HFF-Myc (cell line): ENCODE measurements around the gene PPARGC1A.

Source experiments
- DNase-seq: peaks from one replicate; pipeline ENCODE4 v3.0.0-alpha.2; 2011; ENCODE audit warnings: low read depth; ENCODE audit errors: extremely low read depth
- H3K4me3 ChIP-seq: replicated peaks from 2 replicates; pipeline ENCODE4 v1.5.1; 2011; ENCODE audit warnings: low read depth, mild to moderate bottlenecking, control low read depth, low read length
- CTCF ChIP-seq: IDR thresholded peaks from 2 replicates; pipeline ENCODE4 v1.5.1; 2012; ENCODE audit warnings: mild to moderate bottlenecking, low read depth, low read length, control low read depth; ENCODE audit errors: missing control alignments

The PPARGC1A gene

DNA sequence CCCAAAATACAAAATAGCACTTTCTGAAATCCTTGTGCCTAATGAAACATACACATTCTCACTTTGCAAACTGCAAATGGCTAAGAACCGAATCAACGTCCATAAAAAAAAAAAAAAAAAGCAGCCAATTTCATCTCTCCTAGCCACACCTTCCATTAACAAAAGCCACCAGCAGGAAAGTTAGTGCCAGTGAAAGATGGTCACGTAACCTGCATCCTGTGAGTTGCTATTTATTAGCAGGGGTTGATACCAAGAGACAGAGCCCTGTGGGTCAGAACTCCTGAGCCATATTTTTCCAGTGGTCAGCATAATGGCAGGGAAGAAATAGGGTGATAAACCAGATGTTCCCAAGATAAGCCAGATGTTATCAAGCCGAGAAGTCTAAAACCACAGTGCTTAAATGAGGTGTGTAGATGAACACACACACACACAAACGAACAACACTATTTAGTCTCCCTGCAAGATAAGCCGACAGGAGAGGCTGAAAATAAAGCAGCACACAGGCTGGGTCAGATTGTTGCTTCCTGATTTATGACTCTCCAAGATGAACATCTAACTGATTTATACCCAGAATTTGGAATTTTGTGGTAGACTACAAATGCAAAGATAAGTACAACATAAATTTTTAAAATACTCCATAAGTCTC, 11.5 kb downstream of the PPARGC1A start:
- no peak overlapping the region for H3K4me3 ChIP-seq
- TF ChIP-seq CTCF: no peak
- no peak for DNase-seq

- TF ChIP-seq CTCF: no peak
- peak; percentile 2 for DNase-seq
Measured at GRCh38 chr4:23877758-23878229, 12.1 kb downstream of the PPARGC1A start.

DNA sequence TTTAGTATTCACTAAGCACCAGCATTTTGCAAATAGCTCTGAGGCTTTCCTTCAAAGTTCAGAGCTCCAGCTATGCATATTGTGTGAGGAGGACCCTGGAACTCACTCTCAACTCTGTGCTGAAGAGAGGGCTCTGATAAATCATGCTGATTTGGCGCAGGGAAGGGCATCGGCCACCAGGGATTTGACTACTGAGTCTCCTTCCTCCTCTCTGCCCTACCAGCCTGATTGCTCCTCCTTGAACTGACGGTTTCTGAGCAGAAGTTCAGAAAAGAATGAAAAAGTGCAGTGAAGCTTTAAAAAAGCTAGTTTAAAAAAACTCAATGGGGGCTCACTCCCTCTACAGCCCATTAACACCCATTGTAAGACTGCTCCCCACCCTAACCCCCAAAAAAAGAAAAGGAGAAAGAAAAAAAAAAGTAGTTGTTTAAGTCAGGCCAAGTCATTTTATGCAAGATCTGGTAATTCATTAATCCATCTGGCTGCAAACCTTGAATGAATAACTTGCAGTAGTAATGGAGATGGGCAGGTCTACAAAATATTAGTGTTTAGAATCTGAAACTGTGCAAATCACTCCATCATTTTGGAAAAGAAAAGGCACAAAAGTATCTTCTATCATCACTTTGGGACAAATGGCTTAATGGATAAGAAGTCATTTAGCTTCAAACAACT, 13.3 kb downstream of the PPARGC1A start:
- no peak for DNase-seq
- no peak overlapping the region for H3K4me3 ChIP-seq
- TF ChIP-seq CTCF: no peak

More at GRCh38 chr4:23877758-23878229, 12.1 kb downstream of the PPARGC1A start:
- no peak overlapping the region for H3K4me3 ChIP-seq

- TF ChIP-seq CTCF: no peak
- no peak for DNase-seq
- H3K4me3 ChIP-seq: no peak overlapping the region
Measured at GRCh38 chr4:23875317-23875716, 14.5 kb downstream of the PPARGC1A start.

DNA sequence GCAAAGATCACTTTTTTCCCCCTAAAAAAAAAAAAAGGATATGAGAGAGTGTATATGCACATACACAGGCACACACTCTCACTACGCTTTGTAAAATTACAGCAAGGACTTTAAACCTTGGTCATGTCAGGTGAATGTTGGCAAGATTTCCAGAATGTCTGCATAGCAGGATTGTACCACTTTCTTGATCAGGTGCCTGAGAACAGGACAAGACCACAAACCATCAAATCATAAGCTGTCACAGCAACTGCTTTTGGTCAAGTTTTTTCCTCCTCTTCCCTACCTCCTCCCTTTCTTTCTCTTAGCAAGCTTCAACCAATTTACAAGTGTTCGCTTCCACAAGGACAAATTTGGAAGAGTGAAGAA, 15.3 kb downstream of the PPARGC1A start:
- H3K4me3 ChIP-seq: no peak overlapping the region
- DNase-seq: no peak
- TF ChIP-seq CTCF: no peak

GRCh38 chr4:23873717-23874535, 15.9 kb downstream of the PPARGC1A start:
- H3K4me3 ChIP-seq: no peak overlapping the region
- DNase-seq: no peak
- TF ChIP-seq CTCF: no peak
